ENCODE results near the gene EVI5L. TPM values are rescaled to one million over a fixed set of nuclear protein-coding genes. Genes with fewer than 3 reads are reported as not detected.

Gene EVI5L
- total RNA-seq, 1 donor from 2014 or later = 19.0 TPM

- Mint-ChIP-seq H3K27me3 (peaks cover 7% of the 10 kb centered on the region), H3K27ac (no peak overlapping the region), H3K9me3 (no peaks in the 10 kb centered on the region), H3K4me3 (no peak overlapping the region), H3K4me1 (ENCODE audit: unreplicated experiment) (no peaks in the 10 kb centered on the region), H3K36me3 (no peaks in the 10 kb centered on the region)
- DNase-seq (ENCODE audit: extremely low spot score, unreplicated experiment) = no peak
- TF ChIP-seq, protein P1, sequence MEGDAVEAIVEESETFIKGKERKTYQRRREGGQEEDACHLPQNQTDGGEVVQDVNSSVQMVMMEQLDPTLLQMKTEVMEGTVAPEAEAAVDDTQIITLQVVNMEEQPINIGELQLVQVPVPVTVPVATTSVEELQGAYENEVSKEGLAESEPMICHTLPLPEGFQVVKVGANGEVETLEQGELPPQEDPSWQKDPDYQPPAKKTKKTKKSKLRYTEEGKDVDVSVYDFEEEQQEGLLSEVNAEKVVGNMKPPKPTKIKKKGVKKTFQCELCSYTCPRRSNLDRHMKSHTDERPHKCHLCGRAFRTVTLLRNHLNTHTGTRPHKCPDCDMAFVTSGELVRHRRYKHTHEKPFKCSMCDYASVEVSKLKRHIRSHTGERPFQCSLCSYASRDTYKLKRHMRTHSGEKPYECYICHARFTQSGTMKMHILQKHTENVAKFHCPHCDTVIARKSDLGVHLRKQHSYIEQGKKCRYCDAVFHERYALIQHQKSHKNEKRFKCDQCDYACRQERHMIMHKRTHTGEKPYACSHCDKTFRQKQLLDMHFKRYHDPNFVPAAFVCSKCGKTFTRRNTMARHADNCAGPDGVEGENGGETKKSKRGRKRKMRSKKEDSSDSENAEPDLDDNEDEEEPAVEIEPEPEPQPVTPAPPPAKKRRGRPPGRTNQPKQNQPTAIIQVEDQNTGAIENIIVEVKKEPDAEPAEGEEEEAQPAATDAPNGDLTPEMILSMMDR (conservative IDR thresholded peaks at IDR 0.05) = no peak
Measured at GRCh38 chr19:7881910-7882309, 51.9 kb downstream of the EVI5L start.

DNA sequence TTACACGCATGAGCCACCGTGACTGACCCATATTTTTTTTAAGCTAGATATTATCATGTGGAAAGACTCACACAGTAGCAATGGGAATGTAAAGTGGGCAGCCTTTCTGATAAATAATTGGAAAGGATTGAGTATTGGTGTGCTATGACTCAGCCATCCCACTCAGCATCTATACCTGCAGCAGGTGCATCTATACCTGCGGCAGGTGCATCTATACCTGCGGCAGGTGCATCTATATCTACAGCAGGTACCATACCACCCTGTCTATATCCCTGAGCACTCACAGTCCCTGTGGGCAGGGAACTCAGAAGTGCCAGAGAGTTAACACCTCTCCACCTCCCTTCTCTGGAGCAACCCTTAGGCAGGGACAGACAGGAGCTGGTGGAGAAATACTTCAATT is 53.1 kb downstream of the EVI5L start:
- Mint-ChIP-seq H3K27me3 (peaks cover 6% of the 10 kb centered on the region), H3K36me3 (no peaks in the 10 kb centered on the region), H3K9me3 (no peaks in the 10 kb centered on the region), H3K27ac (no peak overlapping the region), H3K4me3 (no peak overlapping the region), H3K4me1 (ENCODE audit: unreplicated experiment) (no peaks in the 10 kb centered on the region)
- TF ChIP-seq, protein P1 (conservative IDR thresholded peaks at IDR 0.05) = no peak
- DNase-seq (ENCODE audit: extremely low spot score, unreplicated experiment) = no peak

- Mint-ChIP-seq H3K9me3 (no peaks in the 10 kb centered on the region), H3K4me3 (no peak overlapping the region), H3K27me3 (peaks cover 10% of the 10 kb centered on the region), H3K27ac (no peak overlapping the region), H3K36me3 (no peaks in the 10 kb centered on the region), H3K4me1 (ENCODE audit: unreplicated experiment) (no peaks in the 10 kb centered on the region)
- no peak for DNase-seq (ENCODE audit: extremely low spot score, unreplicated experiment)
- TF ChIP-seq, protein P1 (conservative IDR thresholded peaks at IDR 0.05) = no peak
Measured at GRCh38 chr19:7883796-7884570, 54.0 kb downstream of the EVI5L start.

DNA sequence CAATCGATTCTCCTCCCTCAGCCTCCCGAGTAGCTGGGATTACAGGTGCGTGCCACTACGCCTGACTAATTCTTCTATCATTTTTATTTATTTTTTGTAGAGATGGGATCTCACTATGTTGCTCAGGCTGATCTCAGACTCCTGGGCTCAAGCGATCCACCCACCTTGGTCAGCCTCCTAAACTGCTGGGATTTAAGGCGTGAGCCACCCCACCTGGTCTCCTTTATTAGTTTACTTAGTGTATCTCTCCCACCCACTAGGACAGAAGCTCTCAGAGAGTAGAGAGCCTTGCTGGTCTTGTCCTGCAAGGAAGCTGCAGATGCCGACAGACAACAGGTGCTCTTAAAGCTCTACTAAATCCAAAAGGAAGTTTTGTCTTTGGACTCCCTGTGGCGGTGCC is 55.8 kb downstream of the EVI5L start:
- no peak for DNase-seq (ENCODE audit: extremely low spot score, unreplicated experiment)
- TF ChIP-seq, protein P1 (conservative IDR thresholded peaks at IDR 0.05) = no peak
- Mint-ChIP-seq H3K9me3 (no peaks in the 10 kb centered on the region), H3K4me3 (no peak overlapping the region), H3K36me3 (no peaks in the 10 kb centered on the region), H3K4me1 (ENCODE audit: unreplicated experiment) (no peaks in the 10 kb centered on the region), H3K27ac (no peak overlapping the region), H3K27me3 (peaks cover 11% of the 10 kb centered on the region)

- no peak overlapping the region for H3K4me3 Mint-ChIP-seq
- H3K4me1 Mint-ChIP-seq (ENCODE audit: unreplicated experiment) = no peaks in the 10 kb centered on the region
- no peak overlapping the region for H3K27ac Mint-ChIP-seq
- no peaks in the 10 kb centered on the region for H3K36me3 Mint-ChIP-seq
- no peak for DNase-seq (ENCODE audit: extremely low spot score, unreplicated experiment)
- H3K9me3 Mint-ChIP-seq = no peaks in the 10 kb centered on the region
- TF ChIP-seq, protein P1 (conservative IDR thresholded peaks at IDR 0.05) = no peak
- H3K27me3 Mint-ChIP-seq = peaks cover 15% of the 10 kb centered on the region
Measured at GRCh38 chr19:7887408-7888144, 57.6 kb downstream of the EVI5L start.

Measured in type B pancreatic cell (in vitro differentiated cells).